H1 (cell line): ENCODE measurements around the gene COPS9. TPM values are rescaled to one million over a fixed set of nuclear protein-coding genes. Genes with fewer than 3 reads are reported as not detected.
A peak's percentile ranks its signal among the peaks of the same experiment; 100 is the strongest.

Experiments
- CTCF ChIA-PET: fragments of 300-600 bp; sonication (Branson Sonifier 250); formaldehyde crosslinking; loops from one replicate; lab custom pipeline; 2021; ENCODE audit not compliant: partially characterized antibody; lab: Charles Lee
- POLR2A ChIA-PET: fragments of 300-600 bp; sonication (Branson Sonifier 250); formaldehyde crosslinking; loops from one replicate; lab custom pipeline; 2021; ENCODE audit warnings: inconsistent platforms; ENCODE audit not compliant: partially characterized antibody; lab: Charles Lee
- DNase-seq, 2 experiments: peaks; one replicate each; pipeline versions ENCODE4 v3.0.0 to v3.0.0-alpha.2; 2010 to 2022; ENCODE audit warnings: low spot score in 2 of 2, low read depth in 1 of 2, mixed read lengths in 1 of 2
- FAIRE-seq: peaks from 2 replicates; lab custom pipeline; 2011; peaks lifted over from hg19 to GRCh38; lab: Jason Lieb, UNC
- H2AFZ ChIP-seq: 2 replicates; pipeline ENCODE4 v1.8.1; 2012; ENCODE audit warnings: low read length, inconsistent platforms
- H2AK5ac ChIP-seq: 2 replicates; pipeline ENCODE4 v1.6.1; 2013; ENCODE audit warnings: low read depth, low read length
- H2BK120ac ChIP-seq: replicated peaks from 2 replicates; pipeline ENCODE3; 2013; ENCODE audit warnings: low read depth, low read length, inconsistent platforms
- H2BK12ac ChIP-seq: 2 replicates; pipeline ENCODE4 v1.6.1; 2013; ENCODE audit warnings: low read depth, low read length
- H2BK15ac ChIP-seq: 2 replicates; pipeline ENCODE4 v1.6.1; 2013; ENCODE audit warnings: low read length
- H2BK20ac ChIP-seq: 2 replicates; pipeline ENCODE4 v1.6.1; 2013; ENCODE audit warnings: low read length
- H2BK5ac ChIP-seq: 2 replicates; pipeline ENCODE4 v1.6.1; 2013; ENCODE audit warnings: low read depth, low read length
- H3K14ac ChIP-seq: 2 replicates; pipeline ENCODE4 v1.6.1; 2013; ENCODE audit warnings: inconsistent platforms; ENCODE audit not compliant: insufficient read length
- H3K18ac ChIP-seq: 2 replicates; pipeline ENCODE4 v1.6.1; 2013; ENCODE audit warnings: low read length; ENCODE audit errors: extremely low read depth
- H3K23ac ChIP-seq: 2 replicates; pipeline ENCODE4 v1.6.1; 2013; ENCODE audit warnings: inconsistent platforms; ENCODE audit not compliant: insufficient read length
- H3K23me2 ChIP-seq: 2 replicates; pipeline ENCODE4 v1.6.1; 2013; ENCODE audit warnings: low read depth, low read length
- H3K27ac ChIP-seq: 2 replicates; pipeline ENCODE4 v1.6.1; 2011; ENCODE audit warnings: low read depth, low read length, inconsistent platforms
- H3K27me3 ChIP-seq, 4 experiments: replicated peaks in 1 of 4; 1 replicate in 1 of 4; 2 replicates in 3 of 4; pipeline versions ENCODE4 v1.6.1 to v1.8.1; 2011 to 2013; ENCODE audit warnings: low read length in 3 of 4, mild to moderate bottlenecking in 3 of 4, inconsistent platforms in 2 of 4, mixed read lengths in 2 of 4, moderate library complexity in 1 of 4; ENCODE audit not compliant: control insufficient read depth in 3 of 4, insufficient read depth in 3 of 4; ENCODE audit errors: extremely low read depth in 1 of 4
- H3K36me3 ChIP-seq, 4 experiments: 2 replicates each; pipeline versions ENCODE4 v1.6.1 to v1.8.1; 2011 to 2013; ENCODE audit warnings: mild to moderate bottlenecking in 4 of 4, low read length in 3 of 4, moderate library complexity in 2 of 4, control low read depth in 1 of 4, inconsistent platforms in 1 of 4; ENCODE audit not compliant: insufficient read depth in 4 of 4, control insufficient read depth in 2 of 4
- H3K4ac ChIP-seq: replicated peaks from 2 replicates; pipeline ENCODE3; 2013; ENCODE audit warnings: low read length, low read depth, mixed read lengths, inconsistent platforms; ENCODE audit not compliant: insufficient read length
- H3K4me1 ChIP-seq, 4 experiments: replicated peaks in 1 of 4; 1 replicate in 1 of 4; 2 replicates in 3 of 4; pipeline versions ENCODE4 v1.6.1 to v1.8.1; 2011 to 2013; ENCODE audit warnings: low read length in 3 of 4, inconsistent platforms in 2 of 4, mixed read lengths in 1 of 4; ENCODE audit not compliant: insufficient read depth in 4 of 4, control insufficient read depth in 3 of 4
- H3K4me2 ChIP-seq, 2 experiments: 2 replicates each; pipeline versions ENCODE4 v1.6.1 to v1.8.1; 2011 to 2013; ENCODE audit warnings: low read depth in 2 of 2, low read length in 2 of 2, control low read depth in 1 of 2, inconsistent platforms in 1 of 2, mild to moderate bottlenecking in 1 of 2; ENCODE audit not compliant: insufficient read depth in 1 of 2
- H3K4me3 ChIP-seq, 4 experiments: fragments of 200-600, 300-600 bp in 1 of 4; sonication (generic), shearing (Covaris generic), sonication (Bioruptor Twin) in 1 of 4; 2 replicates each; pipeline versions ENCODE4 v1.5.1 to v1.8.1; 2011 to 2016; ENCODE audit warnings: low read length in 4 of 4, low read depth in 3 of 4, control low read depth in 2 of 4, inconsistent platforms in 2 of 4, mild to moderate bottlenecking in 2 of 4, mixed read lengths in 1 of 4, moderate library complexity in 1 of 4; ENCODE audit not compliant: insufficient read depth in 2 of 4; ENCODE audit errors: extremely low read depth in 1 of 4
- H3K56ac ChIP-seq: replicated peaks from 2 replicates; pipeline ENCODE3; 2013; ENCODE audit warnings: low read depth, mild to moderate bottlenecking, mixed read lengths, low read length, inconsistent platforms; ENCODE audit not compliant: insufficient read length
- H3K79me1 ChIP-seq: 2 replicates; pipeline ENCODE4 v1.6.1; 2013; ENCODE audit warnings: low read depth, low read length, control low read depth
- H3K79me2 ChIP-seq, 2 experiments: 2 replicates each; pipeline versions ENCODE4 v1.6.1 to v1.8.1; 2012 to 2013; ENCODE audit warnings: low read length in 2 of 2, mild to moderate bottlenecking in 2 of 2, inconsistent platforms in 1 of 2; ENCODE audit not compliant: insufficient read depth in 2 of 2, control insufficient read depth in 1 of 2
- H3K9ac ChIP-seq, 4 experiments: replicated peaks in 1 of 4; 1 replicate in 1 of 4; 2 replicates in 3 of 4; pipeline versions ENCODE4 v1.6.1 to v1.8.1; 2011 to 2013; ENCODE audit warnings: low read depth in 3 of 4, low read length in 3 of 4, control low read depth in 2 of 4, mild to moderate bottlenecking in 2 of 4, moderate library complexity in 2 of 4, inconsistent platforms in 1 of 4; ENCODE audit errors: extremely low read depth in 1 of 4
- H3K9me3 ChIP-seq, 2 experiments: 2 replicates each; pipeline versions ENCODE4 v1.6.1 to v1.8.1; 2012 to 2013; ENCODE audit warnings: mild to moderate bottlenecking in 2 of 2, moderate library complexity in 2 of 2, control low read depth in 1 of 2, inconsistent platforms in 1 of 2, low read depth in 1 of 2, low read length in 1 of 2, mixed read lengths in 1 of 2; ENCODE audit not compliant: insufficient read depth in 2 of 2
- H4K20me1 ChIP-seq, 2 experiments: replicated peaks in 1 of 2; 2 replicates each; pipeline versions ENCODE3 to v1.8.1; 2011 to 2013; ENCODE audit warnings: inconsistent platforms in 2 of 2, low read length in 2 of 2, mild to moderate bottlenecking in 1 of 2; ENCODE audit not compliant: insufficient read depth in 2 of 2, control insufficient read depth in 1 of 2
- H4K5ac ChIP-seq: 2 replicates; pipeline ENCODE4 v1.6.1; 2013; ENCODE audit warnings: low read length, low read depth, mixed read lengths, inconsistent platforms; ENCODE audit not compliant: insufficient read length
- H4K8ac ChIP-seq: 2 replicates; pipeline ENCODE4 v1.8.0; 2013; ENCODE audit warnings: mild to moderate bottlenecking, moderate library complexity, low read length, inconsistent platforms; ENCODE audit not compliant: insufficient read depth; ENCODE audit errors: extremely low read depth
- H4K91ac ChIP-seq: replicated peaks from 2 replicates; pipeline ENCODE3; 2013; ENCODE audit warnings: low read length, mixed read lengths, inconsistent platforms; ENCODE audit not compliant: insufficient read length
- BCL11A ChIP-seq, 2 experiments: IDR thresholded peaks; one replicate each; pipeline ENCODE4 v1.6.1; 2011; ENCODE audit warnings: low read depth in 2 of 2, low read length in 2 of 2, mild to moderate bottlenecking in 2 of 2
- KDM4A ChIP-seq: IDR thresholded peaks from one replicate; pipeline ENCODE4 v1.7.1; 2012; ENCODE audit warnings: low read depth, mild to moderate bottlenecking, moderate library complexity, low read length, inconsistent platforms; ENCODE audit not compliant: severe bottlenecking
- RXRA ChIP-seq: IDR thresholded peaks from 2 replicates; pipeline ENCODE4 v1.6.1; 2011; ENCODE audit warnings: low read depth, mild to moderate bottlenecking, low read length, moderate library complexity; ENCODE audit not compliant: insufficient read depth
- SIX5 ChIP-seq: IDR thresholded peaks from 2 replicates; pipeline ENCODE4 v1.6.1; 2011; ENCODE audit warnings: mild to moderate bottlenecking, low read depth, low read length
- TBP ChIP-seq: IDR thresholded peaks from 2 replicates; pipeline ENCODE4 v1.6.1; 2011; ENCODE audit warnings: low read depth, low read length, improper control_type of control experiment
- WGBS, 2 experiments: shearing (Covaris generic) in 1 of 2; methylation state at CpG; one replicate each; pipeline versions ENCODE4 v1.1.6 to v1.1.7; 2013 to 2015; ENCODE audit warnings: low lambda C conversion rate in 2 of 2, mixed read lengths in 2 of 2, inconsistent platforms in 1 of 2, low coverage in 1 of 2, missing lambda C conversion rate in 1 of 2; ENCODE audit not compliant: insufficient replicate concordance in 2 of 2, insufficient coverage in 1 of 2, insufficient read length in 1 of 2; ENCODE audit errors: extremely low coverage in 1 of 2, missing lambda C conversion rate in 1 of 2; 5-methylcytosine and 5-hydroxymethylcytosine counted together
- polyA plus RNA-seq, 7 experiments: library from polyadenylated mRNA; depleted of rRNA in 3 of 7; stranded (reverse) in 5 of 7; unstranded in 2 of 7; fragments of >200 nt in 5 of 7; fragments of 200-250 nt in 2 of 7; gene quantifications; 1 replicate in 5 of 7; 2 replicates in 1 of 7; 4 replicates in 1 of 7; pipeline versions ENCODE4 v1.2.1 to v1.2.3, GENCODE V29; 2011 to 2013; ENCODE audit warnings: missing spikeins in 2 of 7, mixed read lengths in 2 of 7
- total RNA-seq: library from RNA; stranded (reverse); fragmentation: NEBNext Ultra II Directional; extraction: Animal tissue kit (Norgen Biotek cat#: 25700); gene quantifications from 2 replicates; pipeline ENCODE4 v1.2.1, GENCODE V29; 2021
- TF ChIP-seq, protein P1 (sequence below): IDR thresholded peaks from 2 replicates; pipeline ENCODE4 v1.6.1; 2012; ENCODE audit warnings: inconsistent platforms

The COPS9 gene
- total and polyA plus RNA-seq, 2 of the 8 experiments (the other 6 are each of a cell fraction or from before 2014, with no cell fraction given) = 154 to 234 TPM

DNA sequence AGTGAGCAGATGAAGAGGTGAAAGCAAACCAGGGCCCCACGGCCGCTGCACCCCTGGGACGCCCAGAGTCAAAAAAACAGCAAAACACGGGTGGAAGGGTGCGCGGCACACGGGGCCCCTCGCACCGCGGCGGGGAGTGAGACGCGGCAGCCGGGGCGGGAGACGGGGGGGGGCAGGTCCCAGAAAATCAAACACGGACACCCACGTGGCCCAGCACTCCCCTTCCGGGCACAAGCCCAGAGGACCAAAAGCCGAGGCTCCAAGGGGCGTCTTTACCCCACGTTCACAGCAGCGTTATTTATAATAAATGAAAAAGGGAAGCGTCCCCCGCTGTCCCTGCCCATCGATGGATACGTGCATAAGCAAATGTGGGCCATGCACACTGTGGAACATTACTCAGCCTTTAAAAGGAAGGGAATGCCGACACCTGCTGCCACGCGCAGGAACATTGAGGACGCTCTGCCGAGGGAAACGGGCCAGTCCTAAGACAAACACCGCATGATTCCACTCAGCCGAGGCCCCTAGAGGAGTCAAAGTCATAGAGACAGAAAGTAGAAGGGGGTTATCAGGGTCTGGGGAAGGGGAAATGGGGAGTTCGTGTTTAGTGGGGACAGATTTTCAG lies 677 bp upstream of the COPS9 start:
- Histone ChIP-seq H3K9ac (0 out of 7 replicates have a peak overlapping the region, but pooled peaks of 1 of the 4 experiments have one; percentile 0), H3K36me3 (peaks cover 2 to 19% (median 16%) of the 10 kb centered on the region in 4 experiments; a peak in 6 of 8 replicates), H3K4me3 (peak overlapping the region; percentile 62 to 100 (median 92)), H3K56ac (no peak overlapping the region), H3K27ac (no peak overlapping the region), H4K91ac (peak overlapping the region; percentile 75), H2AK5ac (peak overlapping the region; percentile 17; the same call in 1 of the 2 replicates), H2BK120ac (no peak overlapping the region), H3K4me2 (peak overlapping the region; percentile 67 to 98), H3K79me1 (peaks cover 10% of the 10 kb centered on the region), H2AFZ (peak overlapping the region; percentile 47; the same call in 1 of the 2 replicates), H3K4ac (no peak overlapping the region), H4K8ac (peak overlapping the region; percentile 86; the same call in 1 of the 2 replicates), H3K9me3 (no peaks in the 10 kb centered on the region), H3K18ac (no peak overlapping the region), H3K4me1 (peaks cover 0 to 25% (median 19%) of the 10 kb centered on the region in 4 experiments; a peak in 6 of 7 replicates), H4K5ac (no peak overlapping the region), H3K14ac (no peak overlapping the region), H3K79me2 (peaks cover 13 to 23% of the 10 kb centered on the region in 2 experiments), H3K23ac (no peak overlapping the region), H2BK15ac (no peak overlapping the region), H2BK20ac (no peak overlapping the region), H2BK12ac (no peak overlapping the region), H3K27me3 (peaks cover 0 to 8% (median 6%) of the 10 kb centered on the region in 4 experiments; a peak in 5 of 7 replicates), H2BK5ac (no peak overlapping the region), H4K20me1 (peaks cover 14 to 16% of the 10 kb centered on the region in 2 experiments), H3K23me2 (peaks cover 14% of the 10 kb centered on the region; the same call in 1 of the 2 replicates)
- POLR2A ChIA-PET = no interaction called here
- TF ChIP-seq RXRA (no peak), SIX5 (no peak), TBP (no peak), BCL11A (IDR thresholded peaks at IDR 0.05; ENCODE audit: low read depth in 2 of 2, low read length in 2 of 2) (no peak), KDM4A (peak; percentile 12)
- TF ChIP-seq, protein P1, sequence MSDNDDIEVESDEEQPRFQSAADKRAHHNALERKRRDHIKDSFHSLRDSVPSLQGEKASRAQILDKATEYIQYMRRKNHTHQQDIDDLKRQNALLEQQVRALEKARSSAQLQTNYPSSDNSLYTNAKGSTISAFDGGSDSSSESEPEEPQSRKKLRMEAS = peak; percentile 31; the same call in 1 of the 2 replicates
- CTCF ChIA-PET = no interaction called here
- DNase-seq (no peak), FAIRE-seq (no peak)
- WGBS, 2 experiments = 60% methylated on average over 26 of the region's 36 CpGs; no CpG with 5 or more reads in 1 of the 2 experiments
